ENCODE results near the gene SEPTIN5.

The SEPTIN5 gene

DNA sequence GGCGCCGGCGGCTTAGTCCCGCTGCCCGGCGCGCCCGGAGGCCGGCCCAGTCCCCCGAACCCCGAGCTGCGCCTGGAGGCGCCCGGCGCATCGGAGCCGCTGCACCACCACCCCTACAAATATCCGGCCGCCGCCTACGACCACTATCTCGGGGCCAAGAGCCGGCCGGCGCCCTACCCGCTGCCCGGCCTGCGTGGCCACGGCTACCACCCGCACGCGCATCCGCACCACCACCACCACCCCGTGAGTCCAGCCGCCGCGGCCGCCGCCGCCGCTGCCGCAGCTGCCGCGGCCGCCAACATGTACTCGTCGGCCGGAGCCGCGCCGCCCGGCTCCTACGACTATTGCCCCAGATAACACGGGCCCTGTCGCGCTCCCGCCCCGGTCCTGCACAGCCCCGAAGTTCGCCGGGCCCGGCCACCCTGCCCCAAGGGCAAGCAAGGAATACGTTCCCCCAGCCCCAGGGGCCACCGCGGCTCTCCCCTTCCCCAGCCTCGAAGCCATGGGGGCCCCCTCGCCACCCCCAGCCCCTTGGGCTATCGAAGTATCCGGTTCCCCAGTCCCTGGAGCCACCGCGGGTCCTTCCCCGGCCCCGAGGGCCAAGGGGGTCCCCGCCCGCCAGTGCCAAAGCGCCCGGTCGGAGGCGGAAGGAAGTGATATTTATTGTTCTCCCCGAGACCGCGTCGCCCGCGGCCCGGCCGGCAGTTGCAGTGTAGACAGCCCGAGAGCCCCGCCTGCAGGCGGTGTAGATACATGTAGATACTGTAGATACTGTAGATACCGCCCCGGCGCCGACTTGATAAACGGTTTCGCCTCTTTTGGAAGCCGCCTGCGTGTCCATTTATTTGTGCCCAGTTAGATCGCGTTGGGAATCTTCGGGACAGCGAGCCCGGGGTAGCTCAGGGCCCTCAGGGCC is 52.5 kb downstream of the SEPTIN5 start:
- DNase-seq: peak; percentile 44
- TF ChIP-seq, protein P1, sequence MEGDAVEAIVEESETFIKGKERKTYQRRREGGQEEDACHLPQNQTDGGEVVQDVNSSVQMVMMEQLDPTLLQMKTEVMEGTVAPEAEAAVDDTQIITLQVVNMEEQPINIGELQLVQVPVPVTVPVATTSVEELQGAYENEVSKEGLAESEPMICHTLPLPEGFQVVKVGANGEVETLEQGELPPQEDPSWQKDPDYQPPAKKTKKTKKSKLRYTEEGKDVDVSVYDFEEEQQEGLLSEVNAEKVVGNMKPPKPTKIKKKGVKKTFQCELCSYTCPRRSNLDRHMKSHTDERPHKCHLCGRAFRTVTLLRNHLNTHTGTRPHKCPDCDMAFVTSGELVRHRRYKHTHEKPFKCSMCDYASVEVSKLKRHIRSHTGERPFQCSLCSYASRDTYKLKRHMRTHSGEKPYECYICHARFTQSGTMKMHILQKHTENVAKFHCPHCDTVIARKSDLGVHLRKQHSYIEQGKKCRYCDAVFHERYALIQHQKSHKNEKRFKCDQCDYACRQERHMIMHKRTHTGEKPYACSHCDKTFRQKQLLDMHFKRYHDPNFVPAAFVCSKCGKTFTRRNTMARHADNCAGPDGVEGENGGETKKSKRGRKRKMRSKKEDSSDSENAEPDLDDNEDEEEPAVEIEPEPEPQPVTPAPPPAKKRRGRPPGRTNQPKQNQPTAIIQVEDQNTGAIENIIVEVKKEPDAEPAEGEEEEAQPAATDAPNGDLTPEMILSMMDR (IDR thresholded peaks at IDR 0.05): no peak
- no peak overlapping the region for H3K4me3 Mint-ChIP-seq
- H3K9me3 Mint-ChIP-seq: peaks cover 4% of the 10 kb centered on the region
- H3K36me3 Mint-ChIP-seq (ENCODE audit: low read depth): no peaks in the 10 kb centered on the region
- peaks cover 21% of the 10 kb centered on the region for H3K4me1 Mint-ChIP-seq
- H3K27ac Mint-ChIP-seq: no peak overlapping the region
- H3K27me3 Mint-ChIP-seq (ENCODE audit: low read depth, poor library complexity): peaks cover 95% of the 10 kb centered on the region

DNA sequence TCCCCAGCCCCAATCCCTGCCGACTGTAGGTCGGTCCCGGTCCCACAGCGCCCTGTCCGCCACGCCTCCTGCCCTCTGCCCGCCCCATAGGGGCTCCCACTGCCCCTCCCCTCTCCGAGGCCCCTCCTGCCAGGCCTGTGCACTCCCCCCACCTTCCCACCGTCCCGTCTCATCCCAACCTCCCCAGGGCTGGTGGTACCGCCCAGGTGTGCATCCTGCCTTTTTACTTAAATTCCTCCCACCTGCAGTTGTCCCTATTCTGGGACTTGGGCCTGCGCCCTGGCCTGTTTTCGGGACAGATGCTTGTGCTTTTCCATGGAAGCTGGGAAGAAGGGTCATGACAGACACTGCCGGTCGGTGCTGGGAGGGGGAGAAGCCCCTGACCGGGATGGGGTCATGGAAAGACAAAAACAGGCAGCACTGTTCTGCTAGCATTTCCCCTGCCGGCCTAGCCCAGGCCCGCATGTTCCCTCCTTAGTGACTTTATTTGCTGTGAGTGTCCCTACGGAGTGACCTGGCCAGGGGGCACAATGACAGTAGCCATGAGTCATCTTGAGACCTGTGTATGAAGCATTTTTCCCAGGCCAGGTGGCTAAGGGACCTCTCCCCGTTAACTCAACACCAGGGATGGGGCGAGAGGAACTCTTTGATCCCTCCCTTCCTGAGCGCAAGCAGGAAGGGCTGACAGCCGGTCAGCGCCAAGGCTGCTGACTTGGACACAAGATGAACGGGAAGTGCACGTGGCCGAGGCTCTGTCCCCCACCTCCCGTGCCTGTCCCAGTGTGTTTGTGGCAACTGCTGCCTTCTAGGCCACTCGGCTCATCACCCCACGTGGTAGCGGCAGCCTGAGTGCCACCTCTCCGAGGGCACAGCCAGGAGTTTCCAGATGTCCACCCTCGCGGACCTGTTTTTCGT is 53.4 kb downstream of the SEPTIN5 start:
- Mint-ChIP-seq H3K4me1 (peaks cover 15% of the 10 kb centered on the region), H3K4me3 (peak overlapping the region; percentile 20), H3K9me3 (peaks cover 4% of the 10 kb centered on the region), H3K36me3 (ENCODE audit: low read depth) (no peaks in the 10 kb centered on the region), H3K27ac (no peak overlapping the region), H3K27me3 (ENCODE audit: low read depth, poor library complexity) (peaks cover 95% of the 10 kb centered on the region)
- TF ChIP-seq, protein P1 (IDR thresholded peaks at IDR 0.05): no peak
- no peak for DNase-seq

DNA sequence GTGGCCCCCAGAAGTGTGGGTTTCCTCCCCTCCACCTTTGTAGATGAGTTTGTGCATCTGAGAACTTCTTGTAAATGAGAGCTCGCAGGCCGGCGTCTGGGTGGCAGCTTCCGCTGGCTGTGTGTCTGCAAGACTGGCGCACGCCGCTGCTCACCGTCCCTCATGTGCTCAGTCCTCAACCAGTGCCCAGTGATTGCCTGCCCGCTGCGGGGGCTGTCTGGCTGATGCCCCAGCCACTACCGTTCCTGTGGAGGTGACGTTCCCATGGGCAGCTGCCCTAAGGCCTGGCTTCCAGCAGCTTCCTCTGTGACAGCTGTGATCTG is 55.1 kb downstream of the SEPTIN5 start:
- Mint-ChIP-seq H3K9me3 (peaks cover 4% of the 10 kb centered on the region), H3K4me1 (peaks cover 15% of the 10 kb centered on the region), H3K27ac (no peak overlapping the region), H3K4me3 (no peak overlapping the region), H3K36me3 (ENCODE audit: low read depth) (no peaks in the 10 kb centered on the region), H3K27me3 (ENCODE audit: low read depth, poor library complexity) (peaks cover 95% of the 10 kb centered on the region)
- TF ChIP-seq, protein P1 (IDR thresholded peaks at IDR 0.05): no peak
- peak; percentile 4 for DNase-seq

DNA sequence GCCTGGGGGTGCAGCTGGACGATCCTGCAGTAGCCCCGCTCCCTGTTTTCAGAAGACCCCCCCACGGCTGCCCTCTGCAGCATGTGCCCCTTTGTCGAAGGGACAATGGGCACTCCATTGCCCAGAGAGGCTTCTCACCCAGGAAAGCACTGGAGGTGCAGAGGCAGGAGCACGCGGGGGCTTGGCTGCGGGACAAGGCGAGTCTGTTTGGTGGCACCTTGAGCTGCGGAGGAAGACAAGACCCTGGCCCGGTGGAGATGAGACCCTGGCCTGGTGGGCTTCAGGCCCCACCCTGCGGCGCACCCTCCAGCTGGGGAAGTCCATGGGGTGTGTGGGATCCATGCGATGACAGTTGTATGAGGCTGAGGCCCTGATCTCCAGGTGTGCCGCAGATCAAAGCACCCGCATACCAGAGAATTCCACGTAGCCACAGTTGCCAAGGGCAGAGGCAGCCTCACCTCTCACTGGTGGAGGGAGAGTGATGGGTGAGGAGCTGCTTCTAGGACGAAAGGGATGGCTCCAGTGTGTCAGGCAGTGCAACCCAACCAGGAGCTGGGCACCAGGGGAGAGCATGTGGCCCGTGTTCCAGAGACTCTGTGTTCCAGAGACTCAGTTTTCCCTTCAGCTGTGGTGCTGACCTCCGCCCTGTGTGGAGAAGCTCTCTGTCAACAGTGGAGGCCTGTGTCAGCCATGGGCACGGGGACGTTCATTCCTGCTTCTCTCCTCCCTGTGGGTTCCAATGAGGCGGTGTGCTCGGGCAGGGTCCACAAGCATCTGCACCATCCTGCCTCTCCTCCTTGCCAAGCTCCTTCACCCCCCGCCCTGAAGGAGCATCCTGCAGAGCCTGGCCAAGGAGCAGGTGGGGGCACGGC is 56.3 kb downstream of the SEPTIN5 start:
- no peaks in the 10 kb centered on the region for H3K9me3 Mint-ChIP-seq
- peaks cover 9% of the 10 kb centered on the region for H3K4me1 Mint-ChIP-seq
- DNase-seq: no peak
- no peak overlapping the region for H3K4me3 Mint-ChIP-seq
- peaks cover 94% of the 10 kb centered on the region for H3K27me3 Mint-ChIP-seq (ENCODE audit: low read depth, poor library complexity)
- TF ChIP-seq, protein P1 (IDR thresholded peaks at IDR 0.05): no peak
- H3K36me3 Mint-ChIP-seq (ENCODE audit: low read depth): no peaks in the 10 kb centered on the region
- H3K27ac Mint-ChIP-seq: no peak overlapping the region

DNA sequence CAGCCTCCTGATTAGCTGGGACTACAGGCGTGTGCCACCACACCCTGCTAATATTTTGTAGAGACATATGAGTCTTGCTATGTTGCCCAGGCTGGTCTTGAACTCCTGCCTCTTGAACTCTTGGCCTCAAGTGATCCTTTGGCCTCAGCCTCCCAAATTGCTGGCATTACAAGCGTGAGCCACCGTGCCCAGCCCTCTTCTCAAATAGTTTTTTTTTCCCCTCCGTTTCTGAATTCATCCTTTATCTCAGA is 58.0 kb downstream of the SEPTIN5 start:
- Mint-ChIP-seq H3K36me3 (ENCODE audit: low read depth) (no peaks in the 10 kb centered on the region), H3K4me1 (peaks cover 9% of the 10 kb centered on the region), H3K27ac (no peak overlapping the region), H3K27me3 (ENCODE audit: low read depth, poor library complexity) (peaks cover 95% of the 10 kb centered on the region), H3K4me3 (no peak overlapping the region), H3K9me3 (no peaks in the 10 kb centered on the region)
- TF ChIP-seq, protein P1 (IDR thresholded peaks at IDR 0.05): no peak
- DNase-seq: no peak

Measured in nephron progenitor cell (in vitro differentiated cells).